Measurements from ENCODE around the gene DTNB. TPM values are rescaled to one million over a fixed set of nuclear protein-coding genes. Genes with fewer than 3 reads are reported as not detected.
A peak's percentile ranks its signal among the peaks of the same experiment; 100 is the strongest.

The DTNB gene
- total RNA-seq, 2 experiments from 2014 or later = 20.8 to 25.1 TPM

DNA sequence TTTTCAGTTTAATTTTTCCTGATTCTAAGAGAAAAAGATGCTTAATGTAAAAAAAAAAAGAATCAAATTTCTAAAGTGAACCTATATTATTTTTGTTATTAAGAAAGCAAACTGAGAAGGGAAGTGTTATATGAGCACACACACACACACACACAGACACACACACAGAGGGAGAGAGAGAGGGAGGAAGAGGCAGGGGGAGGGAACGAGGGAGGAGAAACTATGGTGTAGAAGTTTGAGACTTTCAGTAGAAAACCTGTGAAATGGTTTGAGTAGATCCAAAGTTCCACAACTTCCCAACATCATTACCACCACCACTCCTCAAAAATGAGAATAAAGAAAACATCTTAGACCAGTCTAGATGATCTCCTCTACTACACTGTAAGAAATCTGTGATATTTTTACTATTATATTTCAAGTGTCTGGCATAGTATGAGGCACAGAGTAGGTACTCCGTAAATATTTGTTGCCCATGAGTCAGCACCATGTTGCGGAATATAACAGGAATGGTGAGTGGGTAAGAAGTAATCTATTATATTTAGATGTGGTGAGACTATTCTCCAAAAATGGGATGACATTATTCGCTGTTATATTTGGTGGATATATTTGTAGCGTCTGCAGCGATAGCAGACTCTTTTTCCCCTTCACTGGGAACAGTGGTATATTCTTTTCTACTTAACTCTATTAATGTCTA lies 182.2 kb downstream of the DTNB start:
- ChIA-PET POLR2A (no interaction called here), CTCF (no interaction called here)
- Mint-ChIP-seq H3K4me3 (no peak overlapping the region), H3K27ac (no peak overlapping the region), H3K9me3 (no peaks in the 10 kb centered on the region), H3K36me3 (no peaks in the 10 kb centered on the region), H3K27me3 (no peaks in the 10 kb centered on the region), H3K4me1 (ENCODE audit: low read depth) (peaks cover 4% of the 10 kb centered on the region)
- no peak for DNase-seq
- intact Hi-C loops (cut with micrococcal nuclease) = no loop called here

DNA sequence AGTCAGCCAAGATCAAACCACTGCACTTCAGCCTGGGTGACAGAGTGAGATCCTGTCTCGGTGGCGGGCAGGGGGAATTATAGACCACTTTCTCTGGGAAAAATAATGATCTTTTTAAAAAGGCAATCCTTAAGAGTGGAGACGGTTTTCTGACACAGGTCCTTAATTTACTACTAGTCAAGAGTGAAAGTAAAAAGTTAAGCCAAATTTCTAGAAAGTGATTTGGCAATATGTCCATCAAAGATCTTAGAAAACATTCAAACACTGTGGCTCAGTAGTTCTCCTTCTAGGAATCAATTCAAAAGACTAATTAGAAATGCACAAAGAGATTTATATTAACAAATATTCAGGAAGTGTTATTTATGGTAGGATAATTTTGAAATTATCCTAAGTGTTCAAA lies 183.2 kb downstream of the DTNB start:
- Mint-ChIP-seq H3K36me3 (no peaks in the 10 kb centered on the region), H3K27ac (no peak overlapping the region), H3K4me3 (no peak overlapping the region), H3K9me3 (no peaks in the 10 kb centered on the region), H3K4me1 (ENCODE audit: low read depth) (peaks cover 4% of the 10 kb centered on the region), H3K27me3 (no peaks in the 10 kb centered on the region)
- intact Hi-C loops (cut with micrococcal nuclease) = no loop called here
- ChIA-PET CTCF (no interaction called here), POLR2A (no interaction called here)
- DNase-seq = no peak

DNA sequence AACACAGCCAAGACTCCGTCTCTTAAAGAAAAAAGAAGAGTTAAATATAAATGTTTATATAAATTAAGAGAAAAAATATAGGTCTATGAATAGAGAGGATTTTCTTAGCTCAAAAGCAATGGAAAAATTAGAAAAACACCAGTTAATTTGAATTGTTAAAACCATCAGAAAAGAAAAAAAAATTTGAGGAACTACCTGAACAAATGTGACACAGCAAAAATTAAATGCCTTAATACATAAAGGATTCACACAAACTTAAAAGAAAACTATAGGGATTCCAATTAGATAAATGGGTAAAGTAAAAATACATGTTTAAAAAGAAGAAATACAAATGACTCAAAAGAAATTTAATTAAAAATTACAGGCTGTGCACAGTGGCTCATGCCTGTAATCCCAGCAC lies 183.7 kb downstream of the DTNB start:
- no peaks in the 10 kb centered on the region for H3K9me3 Mint-ChIP-seq
- H3K4me1 Mint-ChIP-seq (ENCODE audit: low read depth) = peaks cover 4% of the 10 kb centered on the region
- CTCF ChIA-PET = no interaction called here
- POLR2A ChIA-PET = no interaction called here
- DNase-seq = no peak
- H3K27me3 Mint-ChIP-seq = no peaks in the 10 kb centered on the region
- no peak overlapping the region for H3K4me3 Mint-ChIP-seq
- H3K27ac Mint-ChIP-seq = no peak overlapping the region
- H3K36me3 Mint-ChIP-seq = no peaks in the 10 kb centered on the region
- intact Hi-C loops (cut with micrococcal nuclease) = no loop called here

- Mint-ChIP-seq H3K27me3 (no peaks in the 10 kb centered on the region), H3K27ac (no peak overlapping the region), H3K4me1 (ENCODE audit: low read depth) (peaks cover 8% of the 10 kb centered on the region), H3K36me3 (peaks cover 6% of the 10 kb centered on the region), H3K4me3 (no peak overlapping the region), H3K9me3 (no peaks in the 10 kb centered on the region)
- no peak for DNase-seq
- intact Hi-C loops (cut with micrococcal nuclease) = no loop called here
- ChIA-PET CTCF (no interaction called here), POLR2A (no interaction called here)
Measured at GRCh38 chr2:25483607-25484266, 189.6 kb downstream of the DTNB start.

DNA sequence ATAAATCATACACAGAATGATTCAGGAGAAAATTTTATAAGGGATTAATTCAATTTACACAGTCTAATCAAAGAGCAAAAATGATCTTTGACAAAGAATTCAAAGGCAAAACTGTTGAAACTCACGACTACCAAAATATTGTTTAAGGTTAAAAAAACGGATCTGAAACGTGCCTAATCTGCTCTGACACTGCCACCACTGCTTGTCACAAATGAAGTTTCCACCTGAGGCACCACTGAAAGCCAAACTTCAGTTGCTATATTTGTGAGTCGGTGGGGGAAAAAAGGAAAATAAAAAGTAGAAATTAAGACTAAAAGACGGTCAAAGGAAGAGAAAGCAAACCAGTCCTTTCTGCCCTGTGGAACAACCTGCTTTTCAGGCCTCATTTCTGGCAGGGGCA lies 191.0 kb downstream of the DTNB start:
- POLR2A ChIA-PET = no interaction called here
- CTCF ChIA-PET = no interaction called here
- no peak for DNase-seq
- H3K27me3 Mint-ChIP-seq = no peaks in the 10 kb centered on the region
- no peaks in the 10 kb centered on the region for H3K9me3 Mint-ChIP-seq
- intact Hi-C loops (cut with micrococcal nuclease) = no loop called here
- no peak overlapping the region for H3K27ac Mint-ChIP-seq
- H3K36me3 Mint-ChIP-seq = peaks cover 13% of the 10 kb centered on the region
- no peak overlapping the region for H3K4me3 Mint-ChIP-seq
- H3K4me1 Mint-ChIP-seq (ENCODE audit: low read depth) = peaks cover 8% of the 10 kb centered on the region

DNA sequence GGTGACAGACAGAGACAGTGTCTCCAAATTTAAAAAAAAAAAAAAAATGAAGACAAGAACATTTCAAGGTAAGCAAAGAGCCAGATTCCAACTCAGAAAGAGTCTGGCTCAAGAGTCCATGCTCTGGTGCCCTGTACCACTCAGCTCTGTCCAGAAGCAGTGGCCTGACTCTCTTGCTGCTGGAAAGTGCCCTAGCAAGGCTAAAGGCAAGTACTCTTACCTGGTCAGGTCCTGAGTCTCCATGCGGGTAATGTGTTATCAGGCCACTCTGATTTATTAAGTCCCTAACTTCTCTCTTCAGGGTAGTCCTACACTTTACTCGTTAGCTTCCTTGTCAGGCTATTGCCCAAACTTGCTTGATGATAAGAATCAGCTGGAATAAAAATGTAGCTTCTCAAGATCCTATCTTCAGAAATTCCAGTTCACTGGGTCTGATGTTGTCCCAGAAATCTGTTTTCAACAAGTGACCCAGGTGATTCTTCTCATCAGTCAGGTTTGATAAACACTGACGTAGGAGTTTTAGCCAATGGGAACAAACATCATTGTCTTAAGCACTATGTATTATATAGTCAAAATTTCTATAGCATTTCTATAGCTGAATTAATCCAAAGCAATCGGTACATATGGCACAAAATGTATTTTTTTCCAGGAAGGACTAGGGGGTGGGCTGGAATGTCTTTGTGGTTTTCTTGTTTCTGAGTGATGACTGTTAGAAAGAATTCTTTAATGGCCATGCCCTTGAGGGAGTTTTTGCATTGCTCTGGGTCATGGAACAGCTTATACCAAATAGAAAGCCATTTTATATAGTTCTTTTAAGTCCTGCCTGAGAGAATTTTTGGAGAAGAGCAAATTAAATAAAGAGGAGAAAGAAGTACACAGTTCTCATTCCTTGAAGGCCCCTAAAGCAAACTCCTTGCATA lies 191.7 kb downstream of the DTNB start:
- DNase-seq = no peak
- peaks cover 13% of the 10 kb centered on the region for H3K36me3 Mint-ChIP-seq
- intact Hi-C loops (cut with micrococcal nuclease) = no loop called here
- ChIA-PET CTCF (interaction anchor here (1.0 kb wide), 1 partner anchor 311 kb away, joined by 3 read pairs; no protein-coding TSS in a partner anchor), POLR2A (no interaction called here)
- H3K4me1 Mint-ChIP-seq (ENCODE audit: low read depth) = peaks cover 8% of the 10 kb centered on the region
- no peaks in the 10 kb centered on the region for H3K27me3 Mint-ChIP-seq
- no peaks in the 10 kb centered on the region for H3K9me3 Mint-ChIP-seq
- H3K4me3 Mint-ChIP-seq = no peak overlapping the region
- no peak overlapping the region for H3K27ac Mint-ChIP-seq

DNA sequence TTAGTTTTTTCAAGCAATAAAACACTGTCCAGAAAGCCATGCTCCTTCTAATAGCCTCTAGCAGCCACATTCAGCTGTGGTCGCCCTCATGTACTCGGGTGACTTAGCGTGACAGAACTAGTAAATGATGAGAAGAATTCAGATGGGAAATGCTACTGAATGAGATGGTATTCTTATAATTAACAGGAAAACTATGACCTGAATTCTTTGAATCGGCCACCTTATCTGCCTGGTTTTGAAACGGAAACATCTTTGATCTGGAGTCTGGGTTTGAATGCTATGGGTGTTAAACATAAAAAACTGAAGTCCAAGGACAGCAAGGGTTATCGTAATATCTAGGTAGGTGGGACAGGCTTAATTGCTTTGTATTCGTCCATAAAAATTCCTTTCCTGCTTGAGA lies 192.8 kb downstream of the DTNB start:
- peaks cover 8% of the 10 kb centered on the region for H3K4me1 Mint-ChIP-seq (ENCODE audit: low read depth)
- peak; percentile 11 for DNase-seq
- no peaks in the 10 kb centered on the region for H3K27me3 Mint-ChIP-seq
- H3K9me3 Mint-ChIP-seq = peaks cover 2% of the 10 kb centered on the region
- intact Hi-C loops (cut with micrococcal nuclease) = no loop called here
- H3K27ac Mint-ChIP-seq = no peak overlapping the region
- no peak overlapping the region for H3K4me3 Mint-ChIP-seq
- ChIA-PET CTCF (interaction anchor here (1.0 kb wide), 1 partner anchor 25 kb away, joined by 4 read pairs; no protein-coding TSS in a partner anchor), POLR2A (no interaction called here)
- peaks cover 18% of the 10 kb centered on the region for H3K36me3 Mint-ChIP-seq

GRCh38 chr2:25479761-25480160 lies 193.6 kb downstream of the DTNB start:
- H3K9me3 Mint-ChIP-seq = peaks cover 2% of the 10 kb centered on the region

DNA sequence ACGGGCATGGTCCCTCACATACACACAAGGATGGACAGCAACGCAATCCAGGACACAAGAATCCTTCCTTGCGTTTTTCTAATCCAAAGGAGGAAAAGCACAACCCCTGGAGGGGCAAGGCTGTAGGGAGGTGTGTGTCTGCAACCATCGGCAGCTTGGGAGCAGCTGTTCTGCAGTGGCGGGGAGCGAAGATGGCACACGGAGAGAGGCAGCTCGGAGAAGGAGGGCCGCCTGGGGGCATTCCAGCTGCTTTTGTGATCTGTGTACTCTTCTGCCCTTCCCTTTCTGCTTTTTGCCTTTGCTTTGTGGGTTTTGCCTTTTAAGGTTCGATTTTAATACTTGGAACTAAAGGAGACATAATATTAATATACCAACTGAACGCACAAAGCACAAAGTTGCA lies 194.6 kb downstream of the DTNB start:
- H3K27me3 Mint-ChIP-seq = no peaks in the 10 kb centered on the region
- intact Hi-C loops (cut with micrococcal nuclease) = no loop called here
- ChIA-PET POLR2A (no interaction called here), CTCF (no interaction called here)
- peaks cover 8% of the 10 kb centered on the region for H3K4me1 Mint-ChIP-seq (ENCODE audit: low read depth)
- H3K36me3 Mint-ChIP-seq = peaks cover 26% of the 10 kb centered on the region
- H3K4me3 Mint-ChIP-seq = no peak overlapping the region
- no peak overlapping the region for H3K27ac Mint-ChIP-seq
- DNase-seq = no peak
- peaks cover 2% of the 10 kb centered on the region for H3K9me3 Mint-ChIP-seq

More at GRCh38 chr2:25479761-25480160, 193.6 kb downstream of the DTNB start:
- CTCF ChIA-PET = interaction anchor here (0.6 to 1.0 kb wide), 3 partner anchors 26 to 118 kb away, joined by 3 to 4 read pairs (median 3); no protein-coding TSS in a partner anchor
- intact Hi-C loops (cut with micrococcal nuclease) = no loop called here
- Mint-ChIP-seq H3K27ac (no peak overlapping the region), H3K4me3 (no peak overlapping the region), H3K4me1 (ENCODE audit: low read depth) (peaks cover 8% of the 10 kb centered on the region), H3K27me3 (no peaks in the 10 kb centered on the region), H3K36me3 (peaks cover 25% of the 10 kb centered on the region)
- no peak for DNase-seq
- POLR2A ChIA-PET = no interaction called here

- POLR2A ChIA-PET = no interaction called here
- H3K27me3 Mint-ChIP-seq = no peaks in the 10 kb centered on the region
- no peak for DNase-seq
- H3K36me3 Mint-ChIP-seq = peaks cover 26% of the 10 kb centered on the region
- intact Hi-C loops (cut with micrococcal nuclease) = no loop called here
- no peak overlapping the region for H3K27ac Mint-ChIP-seq
- CTCF ChIA-PET = no interaction called here
- H3K9me3 Mint-ChIP-seq = peaks cover 2% of the 10 kb centered on the region
- H3K4me3 Mint-ChIP-seq = no peak overlapping the region
- no peaks in the 10 kb centered on the region for H3K4me1 Mint-ChIP-seq (ENCODE audit: low read depth)
Measured at GRCh38 chr2:25473758-25474340, 199.5 kb downstream of the DTNB start.

GRCh38 chr2:25473131-25473530 lies 200.2 kb downstream of the DTNB start:
- no peaks in the 10 kb centered on the region for H3K4me1 Mint-ChIP-seq (ENCODE audit: low read depth)
- no peak overlapping the region for H3K27ac Mint-ChIP-seq
- no peaks in the 10 kb centered on the region for H3K27me3 Mint-ChIP-seq
- no peak overlapping the region for H3K4me3 Mint-ChIP-seq
- intact Hi-C loops (cut with micrococcal nuclease) = no loop called here
- DNase-seq = no peak
- ChIA-PET POLR2A (no interaction called here), CTCF (no interaction called here)
- peaks cover 21% of the 10 kb centered on the region for H3K36me3 Mint-ChIP-seq
- H3K9me3 Mint-ChIP-seq = peaks cover 2% of the 10 kb centered on the region

GRCh38 chr2:25470806-25471205 lies 202.6 kb downstream of the DTNB start:
- Mint-ChIP-seq H3K27me3 (no peaks in the 10 kb centered on the region), H3K36me3 (peaks cover 16% of the 10 kb centered on the region), H3K9me3 (peaks cover 1% of the 10 kb centered on the region), H3K4me3 (no peak overlapping the region), H3K4me1 (ENCODE audit: low read depth) (no peaks in the 10 kb centered on the region), H3K27ac (no peak overlapping the region)
- ChIA-PET POLR2A (no interaction called here), CTCF (no interaction called here)
- intact Hi-C loops (cut with micrococcal nuclease) = no loop called here
- no peak for DNase-seq
